Right atrium auricular region (tissue), 2 donors: Measurements from ENCODE around the gene MPRIP. TPM values are rescaled to one million over a fixed set of nuclear protein-coding genes. Genes with fewer than 3 reads are reported as not detected.

ENCODE experiments used
- DNase-seq: peaks from one replicate; pipeline ENCODE4 v3.0.0-alpha.2; 2019; ENCODE audit warnings: low spot score
- H3K27ac ChIP-seq, 2 donors: fragments of 200-600 bp; sonication (generic); 1 replicate in 1 of 2; 2 replicates in 1 of 2; pipeline ENCODE4 v1.5.1; 2016 to 2019
- H3K27me3 ChIP-seq, 2 donors: fragments of 200-600 bp; sonication (generic); one replicate each; pipeline versions ENCODE4 v1.5.1 to v1.6.0; 2017 to 2019
- H3K36me3 ChIP-seq: fragments of 200-600 bp; sonication (generic); one replicate; pipeline ENCODE4 v1.5.1; 2016
- H3K4me1 ChIP-seq, 2 donors: fragments of 200-600 bp; sonication (generic); one replicate each; pipeline versions ENCODE4 v1.5.1 to v1.6.0; 2017 to 2019
- H3K4me3 ChIP-seq, 2 donors: fragments of 200-600 bp; sonication (generic); 1 replicate in 1 of 2; 2 replicates in 1 of 2; pipeline ENCODE4 v1.5.1; 2017 to 2019; ENCODE audit warnings: mild to moderate bottlenecking in 1 of 2, moderate library complexity in 1 of 2
- H3K9me3 ChIP-seq, 2 donors: fragments of 200-600 bp; sonication (generic); one replicate each; pipeline ENCODE4 v1.5.1; 2019
- CTCF ChIP-seq, 2 donors: fragments of 200-600 bp; sonication (generic); IDR thresholded peaks; one replicate each; pipeline ENCODE4 v1.5.1; 2019; ENCODE audit warnings: antibody characterized with exemption in 2 of 2
- total RNA-seq, 2 donors: library from RNA; depleted of rRNA; stranded (reverse); fragments of >200 nt; gene quantifications; one replicate each; pipeline ENCODE4 v1.1.0, GENCODE V29; 2016

The MPRIP gene
- total RNA-seq, 2 donors from 2014 or later, result 102 to 145 TPM

- Histone ChIP-seq H3K4me1 (peaks cover 0 to 49% of the 10 kb centered on the region in 2 donors), H3K36me3 (peaks cover 37% of the 10 kb centered on the region), H3K27me3 (no peaks in the 10 kb centered on the region), H3K9me3 (no peaks in the 10 kb centered on the region), H3K27ac (no peak overlapping the region), H3K4me3 (no peak overlapping the region)
- no peak for DNase-seq
- TF ChIP-seq CTCF (IDR thresholded peaks at IDR 0.05), result no peak
These were observed 144.6 kb downstream of the MPRIP start for GRCh38 chr17:17186551-17187505.

- no peak overlapping the region for H3K4me3 ChIP-seq
- H3K4me1 ChIP-seq, result peaks cover 0 to 58% of the 10 kb centered on the region in 2 donors
- no peak overlapping the region for H3K27ac ChIP-seq
- peaks cover 24% of the 10 kb centered on the region for H3K36me3 ChIP-seq
- TF ChIP-seq CTCF (IDR thresholded peaks at IDR 0.05), result no peak
- DNase-seq, result no peak
- H3K9me3 ChIP-seq, result no peaks in the 10 kb centered on the region
- H3K27me3 ChIP-seq, result no peaks in the 10 kb centered on the region
These were observed 146.3 kb downstream of the MPRIP start for GRCh38 chr17:17188586-17188985.

DNA sequence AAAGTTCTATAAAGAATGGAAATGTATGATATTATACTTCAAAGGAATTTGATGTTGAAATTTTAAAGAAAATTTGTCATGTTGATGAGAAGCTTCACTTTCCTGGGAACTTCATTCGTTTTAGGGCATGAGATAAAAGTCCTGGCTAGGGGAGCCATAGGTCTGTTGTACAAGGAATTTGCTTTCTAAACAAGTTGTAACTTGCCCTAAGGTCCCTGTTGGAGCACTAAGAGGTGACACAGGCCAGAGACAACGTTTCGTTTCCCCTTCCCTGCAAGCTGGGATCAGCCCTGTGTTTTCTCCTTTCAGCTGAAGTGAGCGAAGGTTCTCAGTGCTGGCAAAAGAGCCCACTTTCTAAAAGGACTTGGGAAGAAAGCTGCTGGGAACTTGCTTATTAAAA lies 147.3 kb downstream of the MPRIP start:
- peaks cover 24% of the 10 kb centered on the region for H3K36me3 ChIP-seq
- no peak overlapping the region for H3K27ac ChIP-seq
- no peak for TF ChIP-seq CTCF (IDR thresholded peaks at IDR 0.05)
- no peaks in the 10 kb centered on the region for H3K9me3 ChIP-seq
- no peak overlapping the region for H3K4me3 ChIP-seq
- no peaks in the 10 kb centered on the region for H3K27me3 ChIP-seq
- DNase-seq, result no peak
- peaks cover 0 to 51% of the 10 kb centered on the region in 2 donors for H3K4me1 ChIP-seq

- H3K27me3 ChIP-seq, result no peaks in the 10 kb centered on the region
- H3K9me3 ChIP-seq, result no peaks in the 10 kb centered on the region
- H3K36me3 ChIP-seq, result peaks cover 24% of the 10 kb centered on the region
- no peak overlapping the region for H3K4me3 ChIP-seq
- TF ChIP-seq CTCF (IDR thresholded peaks at IDR 0.05), result peak in 1 of 2 donors; percentile 23
- H3K4me1 ChIP-seq, result peaks cover 0 to 45% of the 10 kb centered on the region in 2 donors
- peak overlapping the region; percentile 65 to 69 for H3K27ac ChIP-seq
- no peak for DNase-seq
These were observed 147.9 kb downstream of the MPRIP start for GRCh38 chr17:17190188-17190587.

DNA sequence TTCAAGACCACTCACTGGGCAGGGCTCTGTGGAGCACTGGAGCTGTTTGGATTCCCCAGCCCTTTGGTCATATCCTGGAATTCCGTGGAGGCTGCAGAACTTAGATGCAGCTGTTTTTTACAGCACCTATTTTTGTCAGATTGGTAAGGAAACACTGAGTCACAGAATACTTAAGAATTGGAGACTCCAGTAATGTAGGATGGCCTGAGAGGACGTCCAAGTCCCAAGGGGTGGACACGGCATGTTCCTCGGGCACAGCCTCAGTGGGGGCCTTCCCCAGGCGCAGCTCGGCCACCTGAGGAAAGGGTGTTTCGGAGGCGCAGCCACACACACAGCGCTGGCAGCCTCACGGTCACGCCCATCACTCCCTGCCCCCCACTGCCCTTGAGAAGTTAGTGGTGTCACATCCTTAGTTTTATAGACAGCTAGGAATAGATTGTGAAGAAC lies 149.1 kb downstream of the MPRIP start:
- DNase-seq, result no peak
- peak overlapping the region; percentile 65 to 69 for H3K27ac ChIP-seq
- TF ChIP-seq CTCF (IDR thresholded peaks at IDR 0.05), result no peak
- H3K27me3 ChIP-seq, result no peaks in the 10 kb centered on the region
- no peaks in the 10 kb centered on the region for H3K9me3 ChIP-seq
- peaks cover 0 to 33% of the 10 kb centered on the region in 2 donors for H3K4me1 ChIP-seq
- H3K4me3 ChIP-seq, result no peak overlapping the region
- H3K36me3 ChIP-seq, result peaks cover 24% of the 10 kb centered on the region
